HepG2 (cell line): ENCODE data around the gene DIAPH1. TPM values are rescaled to one million over a fixed set of nuclear protein-coding genes. Genes with fewer than 3 reads are reported as not detected.

ENCODE experiments used
- CHD2 ChIP-seq: IDR thresholded peaks from 2 replicates; pipeline ENCODE4 v1.6.1; 2011; ENCODE audit warnings: low read depth, low read length, improper control_type of control experiment
- HMG20A ChIP-seq: IDR thresholded peaks from 2 replicates; pipeline ENCODE4 v1.6.1; 2016; ENCODE audit warnings: borderline replicate concordance
- HOXA5 ChIP-seq: sonication (generic); formaldehyde crosslinking; IDR thresholded peaks from 2 replicates; pipeline ENCODE4 v1.4.0; 2020; ENCODE audit warnings: missing genetic modification reagents
- KDM2A ChIP-seq: sonication (generic); formaldehyde crosslinking; IDR thresholded peaks from 2 replicates; pipeline ENCODE4 v1.4.0; 2020; ENCODE audit warnings: low read depth, missing genetic modification reagents, borderline replicate concordance
- KLF16 ChIP-seq, 2 experiments: sonication (generic) in 1 of 2; formaldehyde crosslinking in 1 of 2; IDR thresholded peaks; 2 replicates each; pipeline versions ENCODE4 v1.6.1 to v1.8.0; 2016 to 2023; ENCODE audit warnings: missing genetic modification reagents in 2 of 2, missing compliant biosample characterization in 1 of 2
- MED1 ChIP-seq: sonication (generic); formaldehyde crosslinking; IDR thresholded peaks from 2 replicates; pipeline ENCODE4 v1.4.0; 2020; ENCODE audit warnings: missing genetic modification reagents
- MTF1 ChIP-seq: sonication (generic); formaldehyde crosslinking; IDR thresholded peaks from 2 replicates; pipeline ENCODE4 v1.5.0; 2020; ENCODE audit warnings: missing genetic modification reagents
- NFYC ChIP-seq: IDR thresholded peaks from 2 replicates; pipeline ENCODE4 v1.6.1; 2016; ENCODE audit warnings: missing genetic modification reagents, missing compliant biosample characterization
- STAG1 ChIP-seq: sonication (generic); formaldehyde crosslinking; IDR thresholded peaks from 2 replicates; pipeline ENCODE4 v1.4.0; 2020; ENCODE audit warnings: missing genetic modification reagents
- THAP7 ChIP-seq: sonication (generic); formaldehyde crosslinking; IDR thresholded peaks from 2 replicates; pipeline ENCODE4 v1.8.1; 2023; ENCODE audit warnings: mild to moderate bottlenecking, missing genetic modification reagents
- ZFY ChIP-seq: sonication (generic); formaldehyde crosslinking; IDR thresholded peaks from 2 replicates; pipeline ENCODE4 v1.4.0; 2020; ENCODE audit warnings: missing genetic modification reagents
- ZNF142 ChIP-seq: sonication (generic); formaldehyde crosslinking; IDR thresholded peaks from 2 replicates; pipeline ENCODE4 v1.4.0; 2020; ENCODE audit warnings: missing genetic modification reagents
- ZNF547 ChIP-seq: sonication (generic); formaldehyde crosslinking; IDR thresholded peaks from 2 replicates; pipeline ENCODE4 v1.5.1; 2020; ENCODE audit warnings: mild to moderate bottlenecking, missing genetic modification reagents
- ZNF556 ChIP-seq: sonication (generic); formaldehyde crosslinking; IDR thresholded peaks from 2 replicates; pipeline ENCODE4 v1.4.0; 2020; ENCODE audit warnings: mild to moderate bottlenecking, missing genetic modification reagents, borderline replicate concordance
- ZNF574 ChIP-seq: sonication (generic); formaldehyde crosslinking; IDR thresholded peaks from 2 replicates; pipeline ENCODE4 v1.4.0; 2020; ENCODE audit warnings: missing genetic modification reagents
- ZNF639 ChIP-seq: conservative IDR thresholded peaks from 2 replicates; pipeline ENCODE4 v1.6.1; 2018; ENCODE audit warnings: missing genetic modification reagents
- ZNF724P ChIP-seq: sonication (generic); formaldehyde crosslinking; IDR thresholded peaks from 2 replicates; pipeline ENCODE4 v1.8.0; 2022; ENCODE audit warnings: missing genetic modification reagents, borderline replicate concordance
- ZNF772 ChIP-seq: sonication (generic); formaldehyde crosslinking; IDR thresholded peaks from 2 replicates; pipeline ENCODE4 v1.5.0; 2020; ENCODE audit warnings: mild to moderate bottlenecking, missing genetic modification reagents
- ZNF788 ChIP-seq: sonication (generic); formaldehyde crosslinking; IDR thresholded peaks from 2 replicates; pipeline ENCODE4 v1.5.0; 2020; ENCODE audit warnings: mild to moderate bottlenecking, missing genetic modification reagents, borderline replicate concordance
- polyA plus RNA-seq, 8 experiments: library from polyadenylated mRNA; depleted of rRNA in 3 of 8; stranded (reverse) in 7 of 8; unstranded in 1 of 8; fragments of >200 nt; fragmentation: Illumina TruSeq in 4 of 8; extraction: Trizol in 4 of 8; gene quantifications; 2 replicates each; pipeline versions ENCODE4 v1.2.1 to v1.2.3, GENCODE V29; 2011 to 2016; ENCODE audit warnings: low read depth in 4 of 8, missing spikeins in 1 of 8, mixed read lengths in 1 of 8; ENCODE audit not compliant: insufficient read depth in 1 of 8
- total RNA-seq, 5 experiments: library from RNA; depleted of rRNA; stranded (reverse); fragments of >200 nt; fragmentation: Illumina TruSeq; extraction: Trizol; gene quantifications; 2 replicates each; pipeline ENCODE4 v1.2.3, GENCODE V29; 2016; ENCODE audit warnings: low read depth in 1 of 5

DIAPH1 gene
- total and polyA plus RNA-seq, 2 of the 13 experiments (the other 11 are each of a cell fraction or from before 2014, with no cell fraction given) = 25.1 to 33.9 TPM

GRCh38 chr5:141618804-141619554 lies at the start of gene DIAPH1 (continued):
- TF ChIP-seq CHD2 = peak; percentile 63; the same call in 1 of the 2 replicates
- TF ChIP-seq ZNF639 (CRISPR knock-in tag) = peak; percentile 66; the same call in 1 of the 2 replicates
- peak; percentile 90 for TF ChIP-seq STAG1 (CRISPR knock-in tag)
- TF ChIP-seq ZFY (CRISPR knock-in tag) = 0 out of 2 replicates have a peak, but pooled peaks have one; percentile 51
- peak; percentile 93; the same call in 1 of the 2 replicates for TF ChIP-seq ZNF788 (CRISPR knock-in tag)
- no peak for TF ChIP-seq ZNF142 (CRISPR knock-in tag)
- peak; percentile 64 for TF ChIP-seq MED1 (CRISPR knock-in tag)
- peak; percentile 94 for TF ChIP-seq ZNF574 (CRISPR knock-in tag)
- TF ChIP-seq ZNF772 (CRISPR knock-in tag) = peak; percentile 72; the same call in 1 of the 2 replicates
- peak; percentile 71 for TF ChIP-seq NFYC (CRISPR knock-in tag)
- TF ChIP-seq HMG20A (CRISPR knock-in tag) = no peak
- peak; percentile 96 for TF ChIP-seq KDM2A (CRISPR knock-in tag)
- no peak; the same call in 1 of the 2 replicates for TF ChIP-seq THAP7
- TF ChIP-seq KLF16 (CRISPR knock-in tag; IDR thresholded peaks at IDR 0.05) = peak in 1 of 2 experiments; percentile 66; a peak in 1 of 4 replicates
- peak; percentile 65; the same call in 1 of the 2 replicates for TF ChIP-seq ZNF556
- TF ChIP-seq ZNF724P (CRISPR knock-in tag) = 0 out of 2 replicates have a peak, but pooled peaks have one; percentile 41
- no peak for TF ChIP-seq ZNF547 (CRISPR knock-in tag)
- peak; percentile 70; the same call in 1 of the 2 replicates for TF ChIP-seq HOXA5 (CRISPR knock-in tag)
- TF ChIP-seq MTF1 (CRISPR knock-in tag) = no peak
